ENCODE measurements around the gene LRRC14B.

GRCh38 chr5:184471-184870 is 6.8 kb upstream of the LRRC14B start:
- TF ChIP-seq POLR2A (IDR thresholded peaks at IDR 0.05; ENCODE audit: low read depth, low read length) (no peak), SPI1 (IDR thresholded peaks at IDR 0.05; ENCODE audit: low read depth, low read length) (no peak), TAF1 (IDR thresholded peaks at IDR 0.05; ENCODE audit: low read depth, low read length) (no peak), PAX5 (IDR thresholded peaks at IDR 0.05; ENCODE audit: insufficient read depth, low read length, severe bottlenecking) (no peak)
